ENCODE measurements around the gene MTA3.

The MTA3 gene

GRCh38 chr2:42567806-42568400, 529 bp upstream of the MTA3 start:
- no peak for TF ChIP-seq CTCF (IDR thresholded peaks at IDR 0.05)

- no peak for TF ChIP-seq CTCF (IDR thresholded peaks at IDR 0.05)
Observed at GRCh38 chr2:42569116-42569711, 782 bp downstream of the MTA3 start.

GRCh38 chr2:42569883-42570282, 1.5 kb downstream of the MTA3 start:
- no peak for TF ChIP-seq CTCF (IDR thresholded peaks at IDR 0.05)

GRCh38 chr2:42572297-42573081, 4.1 kb downstream of the MTA3 start:
- no peak for TF ChIP-seq CTCF (IDR thresholded peaks at IDR 0.05)

- TF ChIP-seq CTCF (IDR thresholded peaks at IDR 0.05), result no peak
Observed at GRCh38 chr2:42573256-42573655, 4.8 kb downstream of the MTA3 start.

- no peak for TF ChIP-seq CTCF (IDR thresholded peaks at IDR 0.05)
Observed at GRCh38 chr2:42575458-42576064, 7.1 kb downstream of the MTA3 start.

- TF ChIP-seq CTCF (IDR thresholded peaks at IDR 0.05), result no peak
Observed at GRCh38 chr2:42578621-42579020, 10.2 kb downstream of the MTA3 start.
